Central memory CD8-positive, alpha-beta T cell (primary cell): ENCODE data around the gene DBET.
"Not testable (repeated sequence)": the region's sequence is repeated elsewhere in the genome, so short reads cannot be mapped to it uniquely, and the experiment has no call there.

Experiments used
- ATAC-seq: fragments of 150-1000 bp; cut with Tn5 transposase; replicated peaks from 2 replicates; pipeline ENCODE4 v1.10.0; 2022; ENCODE audit warnings: mild to moderate bottlenecking, moderate FRiP score, moderate number of reproducible peaks; ENCODE audit not compliant: poor library complexity, severe bottlenecking; ENCODE audit errors: extremely low read depth
- DNase-seq, 2 donors: peaks; one replicate each; pipeline ENCODE4 v3.0.0; 2021; ENCODE audit warnings: low spot score in 2 of 2
- H3K27ac Mint-ChIP-seq: one replicate; pipeline ENCODE4 v1.8.0; 2022; ENCODE audit warnings: low read depth, mild to moderate bottlenecking, moderate library complexity, mixed read lengths
- H3K27me3 Mint-ChIP-seq: one replicate; pipeline ENCODE4 v1.8.0; 2022; ENCODE audit warnings: mixed read lengths
- H3K36me3 Mint-ChIP-seq: one replicate; pipeline ENCODE4 v1.8.0; 2022; ENCODE audit warnings: mild to moderate bottlenecking, moderate library complexity, mixed read lengths; ENCODE audit not compliant: insufficient read depth
- H3K4me1 Mint-ChIP-seq: one replicate; pipeline ENCODE4 v1.8.0; 2022; ENCODE audit warnings: mixed read lengths
- H3K4me3 Mint-ChIP-seq: one replicate; pipeline ENCODE4 v1.8.0; 2022; ENCODE audit warnings: mild to moderate bottlenecking, moderate library complexity, mixed read lengths
- H3K9me3 Mint-ChIP-seq: one replicate; pipeline ENCODE4 v1.8.0; 2022; ENCODE audit warnings: mixed read lengths

Gene DBET

GRCh38 chr4:190021973-190022372, 42.3 kb upstream of the DBET start:
- H3K4me3 Mint-ChIP-seq, H3K9me3 Mint-ChIP-seq, H3K27ac Mint-ChIP-seq, DNase-seq, ATAC-seq: not testable (repeated sequence)
- peaks cover 15% of the 10 kb centered on the region for H3K36me3 Mint-ChIP-seq
- peaks cover 27% of the 10 kb centered on the region for H3K4me1 Mint-ChIP-seq
- peaks cover 44% of the 10 kb centered on the region for H3K27me3 Mint-ChIP-seq

- Mint-ChIP-seq H3K4me3 (peak overlapping the region; percentile 54), H3K36me3 (peaks cover 12% of the 10 kb centered on the region), H3K4me1 (peaks cover 25% of the 10 kb centered on the region), H3K27me3 (peaks cover 37% of the 10 kb centered on the region)
- ATAC-seq = peak; percentile 48
- not testable (repeated sequence) for H3K9me3 Mint-ChIP-seq, H3K27ac Mint-ChIP-seq, DNase-seq
Measured at GRCh38 chr4:190022614-190023281, 41.6 kb upstream of the DBET start.

- not testable (repeated sequence) for H3K36me3 Mint-ChIP-seq, H3K4me1 Mint-ChIP-seq, H3K27ac Mint-ChIP-seq, H3K27me3 Mint-ChIP-seq, ATAC-seq, H3K4me3 Mint-ChIP-seq, DNase-seq, H3K9me3 Mint-ChIP-seq
Measured at GRCh38 chr4:190027156-190027555, 37.1 kb upstream of the DBET start, which contains the start of gene FRG2. Gene FRG2 (minus strand): TSS chr4:190027256. CDS start chr4:190027204, 52 bp downstream.

- H3K9me3 Mint-ChIP-seq, H3K27me3 Mint-ChIP-seq, H3K4me3 Mint-ChIP-seq, H3K27ac Mint-ChIP-seq, DNase-seq, ATAC-seq, H3K36me3 Mint-ChIP-seq, H3K4me1 Mint-ChIP-seq: not testable (repeated sequence)
Measured at GRCh38 chr4:190031264-190031663, 33.0 kb upstream of the DBET start.

GRCh38 chr4:190037704-190038388, 26.5 kb upstream of the DBET start:
- not testable (repeated sequence) for H3K4me1 Mint-ChIP-seq, H3K27ac Mint-ChIP-seq, H3K9me3 Mint-ChIP-seq, H3K27me3 Mint-ChIP-seq, H3K36me3 Mint-ChIP-seq, DNase-seq, H3K4me3 Mint-ChIP-seq
- peak; percentile 67 for ATAC-seq

- not testable (repeated sequence) for ATAC-seq, H3K27me3 Mint-ChIP-seq, H3K36me3 Mint-ChIP-seq, DNase-seq, H3K4me1 Mint-ChIP-seq, H3K27ac Mint-ChIP-seq, H3K4me3 Mint-ChIP-seq, H3K9me3 Mint-ChIP-seq
Measured at GRCh38 chr4:190040873-190041272, 23.4 kb upstream of the DBET start.

- not testable (repeated sequence) for H3K36me3 Mint-ChIP-seq, H3K4me3 Mint-ChIP-seq, H3K27me3 Mint-ChIP-seq, ATAC-seq, H3K9me3 Mint-ChIP-seq, H3K27ac Mint-ChIP-seq, DNase-seq, H3K4me1 Mint-ChIP-seq
Measured at GRCh38 chr4:190047627-190048026, 16.7 kb upstream of the DBET start.

GRCh38 chr4:190049378-190050239, 14.7 kb upstream of the DBET start:
- H3K27me3 Mint-ChIP-seq, H3K4me3 Mint-ChIP-seq, DNase-seq, H3K27ac Mint-ChIP-seq, H3K4me1 Mint-ChIP-seq, ATAC-seq, H3K9me3 Mint-ChIP-seq, H3K36me3 Mint-ChIP-seq: not testable (repeated sequence)

GRCh38 chr4:190058997-190059396, 5.3 kb upstream of the DBET start:
- not testable (repeated sequence) for H3K27ac Mint-ChIP-seq, H3K9me3 Mint-ChIP-seq

GRCh38 chr4:190064805-190065204, 503 bp downstream of the DBET start:
- not testable (repeated sequence) for H3K27me3 Mint-ChIP-seq, H3K4me3 Mint-ChIP-seq, ATAC-seq

More at GRCh38 chr4:190058997-190059396, 5.3 kb upstream of the DBET start:
- not testable (repeated sequence) for ATAC-seq, H3K4me1 Mint-ChIP-seq, H3K36me3 Mint-ChIP-seq, DNase-seq, H3K27me3 Mint-ChIP-seq, H3K4me3 Mint-ChIP-seq

GRCh38 chr4:190068351-190068750, 4.0 kb downstream of the DBET start:
- H3K27me3 Mint-ChIP-seq, H3K4me1 Mint-ChIP-seq, H3K4me3 Mint-ChIP-seq, ATAC-seq, DNase-seq, H3K36me3 Mint-ChIP-seq, H3K9me3 Mint-ChIP-seq, H3K27ac Mint-ChIP-seq: not testable (repeated sequence)

More at GRCh38 chr4:190064805-190065204, 503 bp downstream of the DBET start:
- DNase-seq, H3K27ac Mint-ChIP-seq, H3K4me1 Mint-ChIP-seq, H3K36me3 Mint-ChIP-seq, H3K9me3 Mint-ChIP-seq: not testable (repeated sequence)

- not testable (repeated sequence) for H3K27me3 Mint-ChIP-seq, H3K4me3 Mint-ChIP-seq, DNase-seq, H3K9me3 Mint-ChIP-seq, ATAC-seq, H3K4me1 Mint-ChIP-seq, H3K27ac Mint-ChIP-seq, H3K36me3 Mint-ChIP-seq
Measured at GRCh38 chr4:190093052-190093451, 28.8 kb downstream of the DBET start.
